ENCODE results near the gene GLS2.

The GLS2 gene

GRCh38 chr12:56476972-56477432 is 11.0 kb downstream of the GLS2 start:
- ATAC-seq, result no peak
- TF ChIP-seq GLIS3 (CRISPR knock-in tag; IDR thresholded peaks at IDR 0.05), result no peak
- no peak for TF ChIP-seq RARB (CRISPR knock-in tag; IDR thresholded peaks at IDR 0.05)

- no peak for ATAC-seq
- TF ChIP-seq SNAI2 (CRISPR knock-in tag; IDR thresholded peaks at IDR 0.05) (no peak), CSDC2 (CRISPR knock-in tag; IDR thresholded peaks at IDR 0.05) (no peak), ARNTL (CRISPR knock-in tag; IDR thresholded peaks at IDR 0.05; ENCODE audit: borderline replicate concordance, low read depth) (no peak), CSRNP3 (CRISPR knock-in tag; IDR thresholded peaks at IDR 0.05) (no peak)
Observed at GRCh38 chr12:56476143-56476542, 11.8 kb downstream of the GLS2 start.

- no peak for ATAC-seq
- no peak for TF ChIP-seq BACH2 (CRISPR knock-in tag; IDR thresholded peaks at IDR 0.05; ENCODE audit: borderline replicate concordance)
Observed at GRCh38 chr12:56474389-56474788, 13.6 kb downstream of the GLS2 start.

GRCh38 chr12:56469007-56469930 is 18.7 kb downstream of the GLS2 start:
- TF ChIP-seq ZNF70 (CRISPR knock-in tag; IDR thresholded peaks at IDR 0.05) (no peak), ZFP3 (CRISPR knock-in tag; IDR thresholded peaks at IDR 0.05) (0 out of 2 replicates have a peak, but pooled peaks have one; percentile 48)
- ATAC-seq, result peak; percentile 18

GRCh38 chr12:56468216-56469006 is 19.6 kb downstream of the GLS2 start, which contains the start of gene SPRYD4:
TSS of gene SPRYD4 (plus strand) at chr12:56468578. CDS start at chr12:56468592, 14 bp downstream.
- ATAC-seq, result peak; percentile 94
- TF ChIP-seq TOX (CRISPR knock-in tag; IDR thresholded peaks at IDR 0.05; ENCODE audit: borderline replicate concordance), result no peak
- TF ChIP-seq ARNTL (CRISPR knock-in tag; IDR thresholded peaks at IDR 0.05; ENCODE audit: borderline replicate concordance, low read depth), result no peak

- ATAC-seq, result no peak
- TF ChIP-seq CREB5 (CRISPR knock-in tag; IDR thresholded peaks at IDR 0.05; ENCODE audit: low read depth) (no peak), BACH2 (CRISPR knock-in tag; IDR thresholded peaks at IDR 0.05; ENCODE audit: borderline replicate concordance) (no peak), CSRNP3 (CRISPR knock-in tag; IDR thresholded peaks at IDR 0.05) (no peak), TOX (CRISPR knock-in tag; IDR thresholded peaks at IDR 0.05; ENCODE audit: borderline replicate concordance) (no peak), OSR1 (CRISPR knock-in tag; IDR thresholded peaks at IDR 0.05) (no peak)
Observed at GRCh38 chr12:56462565-56462964, 25.4 kb downstream of the GLS2 start.

GRCh38 chr12:56461235-56462159 is 26.5 kb downstream of the GLS2 start:
- ATAC-seq, result no peak; the same call in 2 of the 3 replicates
- TF ChIP-seq PATZ1 (CRISPR knock-in tag; IDR thresholded peaks at IDR 0.05; ENCODE audit: borderline replicate concordance), result no peak
- TF ChIP-seq CSRNP3 (CRISPR knock-in tag; IDR thresholded peaks at IDR 0.05), result no peak
- no peak for TF ChIP-seq RARB (CRISPR knock-in tag; IDR thresholded peaks at IDR 0.05)
- TF ChIP-seq CREB5 (CRISPR knock-in tag; IDR thresholded peaks at IDR 0.05; ENCODE audit: low read depth), result no peak
- TF ChIP-seq PPARA (CRISPR knock-in tag; IDR thresholded peaks at IDR 0.05; ENCODE audit: borderline replicate concordance), result no peak
- TF ChIP-seq ARNTL (CRISPR knock-in tag; IDR thresholded peaks at IDR 0.05; ENCODE audit: borderline replicate concordance, low read depth), result no peak
- no peak for TF ChIP-seq ZNF565 (CRISPR knock-in tag; conservative IDR thresholded peaks at IDR 0.05; ENCODE audit: low read depth)
- TF ChIP-seq ZNF70 (CRISPR knock-in tag; IDR thresholded peaks at IDR 0.05), result no peak
- TF ChIP-seq ZFP30 (CRISPR knock-in tag; IDR thresholded peaks at IDR 0.05), result no peak
- no peak for TF ChIP-seq OSR1 (CRISPR knock-in tag; IDR thresholded peaks at IDR 0.05)
